B cell (primary cell): ENCODE data around the gene WWC2. TPM values are rescaled to one million over a fixed set of nuclear protein-coding genes. Genes with fewer than 3 reads are reported as not detected.

Experiments
- ATAC-seq: fragments of 200-7000 bp; cut with Tn5 transposase; one replicate; pipeline ENCODE4 v1.10.0; 2021; ENCODE audit warnings: low read depth, mild to moderate bottlenecking, moderate number of reproducible peaks, moderate library complexity
- CTCF ChIA-PET: fragments of 350-600 bp; sonication (Branson Sonifier 250); formaldehyde crosslinking; loops from one replicate; lab custom pipeline; 2021; ENCODE audit warnings: antibody characterized with exemption, inconsistent platforms; lab: Charles Lee
- POLR2A ChIA-PET: fragments of 350-600 bp; sonication (Branson Sonifier 250); formaldehyde crosslinking; loops from one replicate; lab custom pipeline; 2021; ENCODE audit warnings: antibody characterized with exemption; lab: Charles Lee
- DNase-seq: peaks from one replicate; pipeline ENCODE4 v3.0.0; 2013
- H2AFZ ChIP-seq: 2 replicates; pipeline ENCODE4 v1.6.1; 2012; ENCODE audit warnings: mild to moderate bottlenecking, low read depth, low read length; ENCODE audit not compliant: insufficient read depth, poor library complexity, severe bottlenecking
- H3K27ac ChIP-seq, 2 donors: 1 replicate in 1 of 2; 2 replicates in 1 of 2; pipeline ENCODE4 v1.5.1; 2012 to 2013; ENCODE audit warnings: low read length in 2 of 2, mild to moderate bottlenecking in 2 of 2, moderate library complexity in 1 of 2
- H3K27me3 ChIP-seq, 4 experiments: fragments of 200-600 bp in 1 of 4; sonication (generic) in 1 of 4; replicated peaks in 1 of 4; 1 replicate in 2 of 4; 2 replicates in 2 of 4; pipeline versions ENCODE4 v1.6.1 to v1.7.0; 2013 to 2016; ENCODE audit warnings: low read length in 3 of 4, mild to moderate bottlenecking in 2 of 4, mixed read lengths in 1 of 4, moderate library complexity in 1 of 4; ENCODE audit not compliant: insufficient read depth in 4 of 4, control insufficient read depth in 3 of 4; ENCODE audit errors: control extremely low read depth in 1 of 4
- H3K36me3 ChIP-seq, 2 experiments: replicated peaks in 1 of 2; 1 replicate in 1 of 2; 2 replicates in 1 of 2; pipeline versions ENCODE4 v1.6.1 to v1.7.1; 2013; ENCODE audit warnings: low read length in 1 of 2; ENCODE audit not compliant: insufficient read depth in 2 of 2, control insufficient read depth in 1 of 2; ENCODE audit errors: control extremely low read depth in 1 of 2, extremely low read depth in 1 of 2
- H3K4me1 ChIP-seq, 2 donors: fragments of 200-600 bp in 1 of 2; sonication (generic) in 1 of 2; 1 replicate in 1 of 2; 2 replicates in 1 of 2; pipeline versions ENCODE4 v1.5.1 to v1.6.1; 2013 to 2017; ENCODE audit warnings: low read length in 2 of 2; ENCODE audit not compliant: control insufficient read depth in 2 of 2, insufficient read depth in 2 of 2
- H3K4me2 ChIP-seq: replicated peaks from 2 replicates; pipeline ENCODE3; 2012; ENCODE audit warnings: mild to moderate bottlenecking, low read depth, low read length; ENCODE audit not compliant: poor library complexity, severe bottlenecking
- H3K4me3 ChIP-seq, 5 experiments: fragments of 200-600 bp in 1 of 5; sonication (generic) in 1 of 5; 1 replicate in 3 of 5; 2 replicates in 2 of 5; pipeline versions ENCODE4 v1.5.1 to v1.7.0; 2011 to 2016; ENCODE audit warnings: low read length in 4 of 5, mild to moderate bottlenecking in 4 of 5, low read depth in 2 of 5, control low read depth in 1 of 5, moderate library complexity in 1 of 5; ENCODE audit not compliant: insufficient read depth in 1 of 5; ENCODE audit errors: control extremely low read depth in 1 of 5, extremely low read depth in 1 of 5
- H3K79me2 ChIP-seq: fragments of 200-600 bp; sonication (generic); one replicate; pipeline ENCODE4 v1.6.0; 2016; ENCODE audit warnings: low read length; ENCODE audit not compliant: control insufficient read depth, insufficient read depth
- H3K9ac ChIP-seq: fragments of 200-600 bp; sonication (generic); 2 replicates; pipeline ENCODE4 v1.6.1; 2017; ENCODE audit warnings: mild to moderate bottlenecking, low read length, moderate library complexity
- H3K9me3 ChIP-seq, 3 donors: one replicate each; pipeline versions ENCODE4 v1.6.1 to v1.7.1; 2013; ENCODE audit warnings: low read length in 2 of 3; ENCODE audit not compliant: control insufficient read depth in 2 of 3, insufficient read depth in 1 of 3; ENCODE audit errors: control extremely low read depth in 1 of 3
- H4K20me1 ChIP-seq: 2 replicates; pipeline ENCODE4 v1.6.0; 2012; ENCODE audit warnings: mild to moderate bottlenecking, low read length; ENCODE audit not compliant: insufficient read depth, control insufficient read depth, poor library complexity, severe bottlenecking
- H3K27ac Mint-ChIP-seq: one replicate; pipeline ENCODE4 v1.8.0; 2021; ENCODE audit warnings: mixed read lengths
- H3K27me3 Mint-ChIP-seq: one replicate; pipeline ENCODE4 v1.8.0; 2021; ENCODE audit warnings: mixed read lengths
- H3K4me1 Mint-ChIP-seq: one replicate; pipeline ENCODE4 v1.8.0; 2021; ENCODE audit warnings: mixed read lengths
- H3K4me3 Mint-ChIP-seq: one replicate; pipeline ENCODE4 v1.8.0; 2021; ENCODE audit warnings: mixed read lengths
- H3K9me3 Mint-ChIP-seq: one replicate; pipeline ENCODE4 v1.8.0; 2022; ENCODE audit warnings: mixed read lengths; ENCODE audit not compliant: insufficient read depth
- CTCF ChIP-seq: fragments of 200-600 bp; IDR thresholded peaks from one replicate; pipeline ENCODE4 v1.8.0; 2022; ENCODE audit warnings: antibody characterized with exemption, mild to moderate bottlenecking
- EZH2 ChIP-seq: IDR thresholded peaks from 2 replicates; pipeline ENCODE4 v1.6.1; 2012; ENCODE audit warnings: borderline replicate concordance, low read depth, mild to moderate bottlenecking, moderate library complexity, low read length; ENCODE audit not compliant: insufficient read depth, poor library complexity, severe bottlenecking
- WGBS: methylation state at CpG from one replicate; pipeline ENCODE4 v1.1.5; 2013; ENCODE audit warnings: missing lambda C conversion rate; ENCODE audit not compliant: insufficient coverage; 5-methylcytosine and 5-hydroxymethylcytosine counted together
- intact Hi-C: fragments of 100-400 bp; cut with micrococcal nuclease; formaldehyde crosslinking; loops from one replicate; pipeline ENCODE4 v1.10.0; 2022
- polyA plus RNA-seq: library from polyadenylated mRNA; depleted of rRNA; stranded (reverse); fragments of >200 nt; gene quantifications from 2 replicates; pipeline ENCODE4 v1.2.3, GENCODE V29; 2012
- total RNA-seq, 2 donors: library from RNA; stranded (reverse); fragments of 120-200 nt in 1 of 2; gene quantifications; 1 replicate in 1 of 2; 2 replicates in 1 of 2; pipeline versions ENCODE4 v1.2.3 to v1.2.4, GENCODE V29; 2013 to 2022

The WWC2 gene
- total and polyA plus RNA-seq, 2 donors (not counting 1 experiment from before 2014, with no cell fraction given): 0.07 to 0.32 TPM

- Histone ChIP-seq H3K27ac (no peak overlapping the region), H3K4me2 (no peak overlapping the region), H3K4me3 (no peak overlapping the region), H3K9ac (no peak overlapping the region), H4K20me1 (no peaks in the 10 kb centered on the region), H3K4me1 (no peaks in the 10 kb centered on the region), H2AFZ (no peak overlapping the region), H3K36me3 (no peaks in the 10 kb centered on the region), H3K9me3 (no peaks in the 10 kb centered on the region), H3K27me3 (no peaks in the 10 kb centered on the region), H3K79me2 (no peaks in the 10 kb centered on the region)
- no peak overlapping the region for H3K27ac Mint-ChIP-seq
- H3K27me3 Mint-ChIP-seq: peaks cover 26% of the 10 kb centered on the region
- DNase-seq: no peak
- no peak for ATAC-seq
- intact Hi-C loops: no loop called here
- ChIA-PET CTCF (no interaction called here), POLR2A (no interaction called here)
- no CpG with 5 or more reads among the region's 4 CpGs for WGBS
- H3K4me1 Mint-ChIP-seq: no peaks in the 10 kb centered on the region
- H3K9me3 Mint-ChIP-seq: no peaks in the 10 kb centered on the region
- TF ChIP-seq EZH2 (no peak), CTCF (no peak)
- H3K4me3 Mint-ChIP-seq: no peak overlapping the region
Observed at GRCh38 chr4:183139058-183139750, 40.1 kb downstream of the WWC2 start.

- no peak overlapping the region for H3K4me2 ChIP-seq
- no peaks in the 10 kb centered on the region for H3K36me3 ChIP-seq
- H3K79me2 ChIP-seq: no peaks in the 10 kb centered on the region
- no peaks in the 10 kb centered on the region for H3K27me3 ChIP-seq
- H3K4me3 Mint-ChIP-seq: no peak overlapping the region
- intact Hi-C loops: no loop called here
- H2AFZ ChIP-seq: no peak overlapping the region
- no peak overlapping the region for H3K9ac ChIP-seq
- H3K4me3 ChIP-seq: no peak overlapping the region
- 89% methylated on average over 4 of the region's 9 CpGs for WGBS
- CTCF ChIA-PET: no interaction called here
- ATAC-seq (no peak), DNase-seq (no peak)
- H3K27ac ChIP-seq: no peak overlapping the region
- TF ChIP-seq EZH2 (no peak), CTCF (no peak)
- H3K4me1 Mint-ChIP-seq: no peaks in the 10 kb centered on the region
- no peaks in the 10 kb centered on the region for H4K20me1 ChIP-seq
- POLR2A ChIA-PET: no interaction called here
- no peaks in the 10 kb centered on the region for H3K9me3 ChIP-seq
- H3K27ac Mint-ChIP-seq: no peak overlapping the region
- no peaks in the 10 kb centered on the region for H3K9me3 Mint-ChIP-seq
- peaks cover 29% of the 10 kb centered on the region for H3K27me3 Mint-ChIP-seq
- no peaks in the 10 kb centered on the region for H3K4me1 ChIP-seq
Observed at GRCh38 chr4:183139972-183140570, 41.0 kb downstream of the WWC2 start.
